HG03342 (cell line): Measurements from ENCODE around the gene GPC1.
A peak's percentile ranks its signal among the peaks of the same experiment; 100 is the strongest.
"Not testable (repeated sequence)": the region's sequence is repeated elsewhere in the genome, so short reads cannot be mapped to it uniquely, and the experiment has no call there.

Experiments
- ATAC-seq: cut with Tn5 transposase; IDR thresholded peaks from one replicate; pipeline ENCODE4 v1.9.1; 2021; ENCODE audit warnings: mild to moderate bottlenecking, moderate library complexity; ENCODE audit not compliant: unreplicated experiment

GPC1 gene

GRCh38 chr2:240435457-240435947, at the start of gene GPC1:
Gene GPC1 (plus strand): TSS chr2:240435663. CDS start chr2:240435919, 256 bp downstream.
- ATAC-seq: peak; percentile 51

- ATAC-seq: no peak
These were observed 49.1 kb upstream of the GPC1 start for GRCh38 chr2:240386326-240386725.

GRCh38 chr2:240386743-240387142, 48.7 kb upstream of the GPC1 start:
- ATAC-seq: not testable (repeated sequence)

GRCh38 chr2:240387325-240387668, 48.2 kb upstream of the GPC1 start:
- no peak for ATAC-seq

- ATAC-seq: no peak
These were observed 47.6 kb upstream of the GPC1 start for GRCh38 chr2:240387669-240388358.

- ATAC-seq: no peak
These were observed 46.8 kb upstream of the GPC1 start for GRCh38 chr2:240388471-240389301.

GRCh38 chr2:240389302-240389805, 46.1 kb upstream of the GPC1 start:
- no peak for ATAC-seq

- ATAC-seq: no peak
These were observed 45.1 kb upstream of the GPC1 start for GRCh38 chr2:240390091-240391073.

GRCh38 chr2:240391111-240392051, 44.1 kb upstream of the GPC1 start:
- ATAC-seq: no peak

GRCh38 chr2:240392084-240392947, 43.1 kb upstream of the GPC1 start:
- no peak for ATAC-seq

- no peak for ATAC-seq
These were observed 42.3 kb upstream of the GPC1 start for GRCh38 chr2:240392948-240393830.

- ATAC-seq: no peak
These were observed 41.5 kb upstream of the GPC1 start for GRCh38 chr2:240393831-240394410.

GRCh38 chr2:240394549-240394948, 40.9 kb upstream of the GPC1 start:
- ATAC-seq: no peak

- no peak for ATAC-seq
These were observed 40.0 kb upstream of the GPC1 start for GRCh38 chr2:240395448-240395847.

- ATAC-seq: no peak
These were observed 39.4 kb upstream of the GPC1 start for GRCh38 chr2:240395896-240396622.

- no peak for ATAC-seq
These were observed 38.6 kb upstream of the GPC1 start for GRCh38 chr2:240396623-240397541.
